H1 (cell line): Measurements from ENCODE around the gene CLDN2. TPM values are rescaled to one million over a fixed set of nuclear protein-coding genes. Genes with fewer than 3 reads are reported as not detected.

Source experiments
- CTCF ChIA-PET: fragments of 300-600 bp; sonication (Branson Sonifier 250); formaldehyde crosslinking; loops from one replicate; lab custom pipeline; 2021; ENCODE audit not compliant: partially characterized antibody; lab: Charles Lee
- POLR2A ChIA-PET: fragments of 300-600 bp; sonication (Branson Sonifier 250); formaldehyde crosslinking; loops from one replicate; lab custom pipeline; 2021; ENCODE audit warnings: inconsistent platforms; ENCODE audit not compliant: partially characterized antibody; lab: Charles Lee
- DNase-seq, 2 experiments: peaks; one replicate each; pipeline versions ENCODE4 v3.0.0 to v3.0.0-alpha.2; 2010 to 2022; ENCODE audit warnings: low spot score in 2 of 2, low read depth in 1 of 2, mixed read lengths in 1 of 2
- FAIRE-seq: peaks from 2 replicates; lab custom pipeline; 2011; peaks lifted over from hg19 to GRCh38; lab: Jason Lieb, UNC
- H2AFZ ChIP-seq: 2 replicates; pipeline ENCODE4 v1.8.1; 2012; ENCODE audit warnings: low read length, inconsistent platforms
- H2AK5ac ChIP-seq: 2 replicates; pipeline ENCODE4 v1.6.1; 2013; ENCODE audit warnings: low read depth, low read length
- H2BK120ac ChIP-seq: replicated peaks from 2 replicates; pipeline ENCODE3; 2013; ENCODE audit warnings: low read depth, low read length, inconsistent platforms
- H2BK12ac ChIP-seq: 2 replicates; pipeline ENCODE4 v1.6.1; 2013; ENCODE audit warnings: low read depth, low read length
- H2BK15ac ChIP-seq: 2 replicates; pipeline ENCODE4 v1.6.1; 2013; ENCODE audit warnings: low read length
- H2BK20ac ChIP-seq: 2 replicates; pipeline ENCODE4 v1.6.1; 2013; ENCODE audit warnings: low read length
- H2BK5ac ChIP-seq: 2 replicates; pipeline ENCODE4 v1.6.1; 2013; ENCODE audit warnings: low read depth, low read length
- H3K14ac ChIP-seq: 2 replicates; pipeline ENCODE4 v1.6.1; 2013; ENCODE audit warnings: inconsistent platforms; ENCODE audit not compliant: insufficient read length
- H3K18ac ChIP-seq: 2 replicates; pipeline ENCODE4 v1.6.1; 2013; ENCODE audit warnings: low read length; ENCODE audit errors: extremely low read depth
- H3K23ac ChIP-seq: 2 replicates; pipeline ENCODE4 v1.6.1; 2013; ENCODE audit warnings: inconsistent platforms; ENCODE audit not compliant: insufficient read length
- H3K23me2 ChIP-seq: 2 replicates; pipeline ENCODE4 v1.6.1; 2013; ENCODE audit warnings: low read depth, low read length
- H3K27ac ChIP-seq: 2 replicates; pipeline ENCODE4 v1.6.1; 2011; ENCODE audit warnings: low read depth, low read length, inconsistent platforms
- H3K27me3 ChIP-seq, 4 experiments: replicated peaks in 1 of 4; 1 replicate in 1 of 4; 2 replicates in 3 of 4; pipeline versions ENCODE4 v1.6.1 to v1.8.1; 2011 to 2013; ENCODE audit warnings: low read length in 3 of 4, mild to moderate bottlenecking in 3 of 4, inconsistent platforms in 2 of 4, mixed read lengths in 2 of 4, moderate library complexity in 1 of 4; ENCODE audit not compliant: control insufficient read depth in 3 of 4, insufficient read depth in 3 of 4; ENCODE audit errors: extremely low read depth in 1 of 4
- H3K36me3 ChIP-seq, 4 experiments: 2 replicates each; pipeline versions ENCODE4 v1.6.1 to v1.8.1; 2011 to 2013; ENCODE audit warnings: mild to moderate bottlenecking in 4 of 4, low read length in 3 of 4, moderate library complexity in 2 of 4, control low read depth in 1 of 4, inconsistent platforms in 1 of 4; ENCODE audit not compliant: insufficient read depth in 4 of 4, control insufficient read depth in 2 of 4
- H3K4ac ChIP-seq: replicated peaks from 2 replicates; pipeline ENCODE3; 2013; ENCODE audit warnings: low read length, low read depth, mixed read lengths, inconsistent platforms; ENCODE audit not compliant: insufficient read length
- H3K4me1 ChIP-seq, 4 experiments: replicated peaks in 1 of 4; 1 replicate in 1 of 4; 2 replicates in 3 of 4; pipeline versions ENCODE4 v1.6.1 to v1.8.1; 2011 to 2013; ENCODE audit warnings: low read length in 3 of 4, inconsistent platforms in 2 of 4, mixed read lengths in 1 of 4; ENCODE audit not compliant: insufficient read depth in 4 of 4, control insufficient read depth in 3 of 4
- H3K4me2 ChIP-seq, 2 experiments: 2 replicates each; pipeline versions ENCODE4 v1.6.1 to v1.8.1; 2011 to 2013; ENCODE audit warnings: low read depth in 2 of 2, low read length in 2 of 2, control low read depth in 1 of 2, inconsistent platforms in 1 of 2, mild to moderate bottlenecking in 1 of 2; ENCODE audit not compliant: insufficient read depth in 1 of 2
- H3K4me3 ChIP-seq, 4 experiments: fragments of 200-600, 300-600 bp in 1 of 4; sonication (generic), shearing (Covaris generic), sonication (Bioruptor Twin) in 1 of 4; 2 replicates each; pipeline versions ENCODE4 v1.5.1 to v1.8.1; 2011 to 2016; ENCODE audit warnings: low read length in 4 of 4, low read depth in 3 of 4, control low read depth in 2 of 4, inconsistent platforms in 2 of 4, mild to moderate bottlenecking in 2 of 4, mixed read lengths in 1 of 4, moderate library complexity in 1 of 4; ENCODE audit not compliant: insufficient read depth in 2 of 4; ENCODE audit errors: extremely low read depth in 1 of 4
- H3K56ac ChIP-seq: replicated peaks from 2 replicates; pipeline ENCODE3; 2013; ENCODE audit warnings: low read depth, mild to moderate bottlenecking, mixed read lengths, low read length, inconsistent platforms; ENCODE audit not compliant: insufficient read length
- H3K79me1 ChIP-seq: 2 replicates; pipeline ENCODE4 v1.6.1; 2013; ENCODE audit warnings: low read depth, low read length, control low read depth
- H3K79me2 ChIP-seq, 2 experiments: 2 replicates each; pipeline versions ENCODE4 v1.6.1 to v1.8.1; 2012 to 2013; ENCODE audit warnings: low read length in 2 of 2, mild to moderate bottlenecking in 2 of 2, inconsistent platforms in 1 of 2; ENCODE audit not compliant: insufficient read depth in 2 of 2, control insufficient read depth in 1 of 2
- H3K9ac ChIP-seq, 4 experiments: replicated peaks in 1 of 4; 1 replicate in 1 of 4; 2 replicates in 3 of 4; pipeline versions ENCODE4 v1.6.1 to v1.8.1; 2011 to 2013; ENCODE audit warnings: low read depth in 3 of 4, low read length in 3 of 4, control low read depth in 2 of 4, mild to moderate bottlenecking in 2 of 4, moderate library complexity in 2 of 4, inconsistent platforms in 1 of 4; ENCODE audit errors: extremely low read depth in 1 of 4
- H3K9me3 ChIP-seq, 2 experiments: 2 replicates each; pipeline versions ENCODE4 v1.6.1 to v1.8.1; 2012 to 2013; ENCODE audit warnings: mild to moderate bottlenecking in 2 of 2, moderate library complexity in 2 of 2, control low read depth in 1 of 2, inconsistent platforms in 1 of 2, low read depth in 1 of 2, low read length in 1 of 2, mixed read lengths in 1 of 2; ENCODE audit not compliant: insufficient read depth in 2 of 2
- H4K20me1 ChIP-seq, 2 experiments: replicated peaks in 1 of 2; 2 replicates each; pipeline versions ENCODE3 to v1.8.1; 2011 to 2013; ENCODE audit warnings: inconsistent platforms in 2 of 2, low read length in 2 of 2, mild to moderate bottlenecking in 1 of 2; ENCODE audit not compliant: insufficient read depth in 2 of 2, control insufficient read depth in 1 of 2
- H4K5ac ChIP-seq: 2 replicates; pipeline ENCODE4 v1.6.1; 2013; ENCODE audit warnings: low read length, low read depth, mixed read lengths, inconsistent platforms; ENCODE audit not compliant: insufficient read length
- H4K8ac ChIP-seq: 2 replicates; pipeline ENCODE4 v1.8.0; 2013; ENCODE audit warnings: mild to moderate bottlenecking, moderate library complexity, low read length, inconsistent platforms; ENCODE audit not compliant: insufficient read depth; ENCODE audit errors: extremely low read depth
- H4K91ac ChIP-seq: replicated peaks from 2 replicates; pipeline ENCODE3; 2013; ENCODE audit warnings: low read length, mixed read lengths, inconsistent platforms; ENCODE audit not compliant: insufficient read length
- SRF ChIP-seq: IDR thresholded peaks from 2 replicates; pipeline ENCODE4 v1.6.1; 2011; ENCODE audit warnings: mild to moderate bottlenecking, low read depth, low read length, moderate library complexity
- WGBS, 2 experiments: shearing (Covaris generic) in 1 of 2; methylation state at CpG; one replicate each; pipeline versions ENCODE4 v1.1.6 to v1.1.7; 2013 to 2015; ENCODE audit warnings: low lambda C conversion rate in 2 of 2, mixed read lengths in 2 of 2, inconsistent platforms in 1 of 2, low coverage in 1 of 2, missing lambda C conversion rate in 1 of 2; ENCODE audit not compliant: insufficient replicate concordance in 2 of 2, insufficient coverage in 1 of 2, insufficient read length in 1 of 2; ENCODE audit errors: extremely low coverage in 1 of 2, missing lambda C conversion rate in 1 of 2; 5-methylcytosine and 5-hydroxymethylcytosine counted together
- polyA plus RNA-seq, 7 experiments: library from polyadenylated mRNA; depleted of rRNA in 3 of 7; stranded (reverse) in 5 of 7; unstranded in 2 of 7; fragments of >200 nt in 5 of 7; fragments of 200-250 nt in 2 of 7; gene quantifications; 1 replicate in 5 of 7; 2 replicates in 1 of 7; 4 replicates in 1 of 7; pipeline versions ENCODE4 v1.2.1 to v1.2.3, GENCODE V29; 2011 to 2013; ENCODE audit warnings: missing spikeins in 2 of 7, mixed read lengths in 2 of 7
- total RNA-seq: library from RNA; stranded (reverse); fragmentation: NEBNext Ultra II Directional; extraction: Animal tissue kit (Norgen Biotek cat#: 25700); gene quantifications from 2 replicates; pipeline ENCODE4 v1.2.1, GENCODE V29; 2021

CLDN2 gene
- total and polyA plus RNA-seq, 2 of the 8 experiments (the other 6 are each of a cell fraction or from before 2014, with no cell fraction given) = 0.02 TPM; not detected in 1

- no peaks in the 10 kb centered on the region for H3K4me1 ChIP-seq
- H3K23me2 ChIP-seq = no peaks in the 10 kb centered on the region
- H2BK15ac ChIP-seq = no peak overlapping the region
- no peak overlapping the region for H2BK120ac ChIP-seq
- H2AK5ac ChIP-seq = no peak overlapping the region
- no peak overlapping the region for H3K14ac ChIP-seq
- H2BK12ac ChIP-seq = no peak overlapping the region
- no peak overlapping the region for H3K18ac ChIP-seq
- DNase-seq (no peak), FAIRE-seq (no peak)
- no peaks in the 10 kb centered on the region for H3K36me3 ChIP-seq
- no peak overlapping the region for H3K23ac ChIP-seq
- H3K4ac ChIP-seq = no peak overlapping the region
- no peak overlapping the region for H2BK20ac ChIP-seq
- ChIA-PET POLR2A (no interaction called here), CTCF (interaction anchor here (0.8 to 3.0 kb wide), 5 partner anchors 18 to 85 kb away, joined by 3 to 10 read pairs (median 3); no protein-coding TSS in a partner anchor)
- 100% methylated on average over 2 of the region's 3 CpGs; no CpG with 5 or more reads in 1 of the 2 experiments for WGBS, 2 experiments
- no peaks in the 10 kb centered on the region for H3K79me1 ChIP-seq
- H3K4me3 ChIP-seq = no peak overlapping the region
- no peaks in the 10 kb centered on the region for H4K20me1 ChIP-seq
- no peak overlapping the region for H2BK5ac ChIP-seq
- no peak for TF ChIP-seq SRF
- no peak overlapping the region for H4K5ac ChIP-seq
- H3K56ac ChIP-seq = no peak overlapping the region
- no peak overlapping the region for H3K4me2 ChIP-seq
- no peak overlapping the region for H2AFZ ChIP-seq
- no peaks in the 10 kb centered on the region for H3K27me3 ChIP-seq
- H3K9me3 ChIP-seq = no peaks in the 10 kb centered on the region
- no peak overlapping the region for H4K8ac ChIP-seq
- no peak overlapping the region for H3K27ac ChIP-seq
- H4K91ac ChIP-seq = no peak overlapping the region
- no peaks in the 10 kb centered on the region for H3K79me2 ChIP-seq
- H3K9ac ChIP-seq = no peak overlapping the region
Observed at GRCh38 chrX:106931831-106932491, 11.8 kb downstream of the CLDN2 start.
